Gastroesophageal sphincter (tissue), 4 donors: Measurements from ENCODE around the gene GLDN. TPM values are rescaled to one million over a fixed set of nuclear protein-coding genes. Genes with fewer than 3 reads are reported as not detected.

Experiments
- ATAC-seq: fragments of 150-250 bp; one replicate; pipeline ENCODE4 v1.9.1; 2016; ENCODE audit warnings: mild to moderate bottlenecking, moderate library complexity
- H3K27ac ChIP-seq, 4 donors: fragments of 200-600 bp; sonication (generic) in 3 of 4; 1 replicate in 3 of 4; 2 replicates in 1 of 4; pipeline ENCODE4 v1.5.1; 2016 to 2019
- H3K27me3 ChIP-seq: fragments of 200-600 bp; sonication (generic); one replicate; pipeline ENCODE4 v1.5.1; 2019
- H3K36me3 ChIP-seq, 2 donors: fragments of 200-600 bp; sonication (generic); one replicate each; pipeline ENCODE4 v1.5.1; 2019; ENCODE audit warnings: control low read depth in 1 of 2
- H3K4me1 ChIP-seq, 3 donors: fragments of 200-600 bp; sonication (generic); 1 replicate in 2 of 3; 2 replicates in 1 of 3; pipeline ENCODE4 v1.5.1; 2016 to 2019; ENCODE audit warnings: control low read depth in 2 of 3
- H3K4me3 ChIP-seq, 2 donors: fragments of 200-600 bp; sonication (generic); one replicate each; pipeline ENCODE4 v1.5.1; 2019; ENCODE audit warnings: mild to moderate bottlenecking in 1 of 2, moderate library complexity in 1 of 2
- H3K9me3 ChIP-seq, 3 donors: fragments of 200-600 bp; sonication (generic); one replicate each; pipeline ENCODE4 v1.5.1; 2017 to 2019; ENCODE audit warnings: control low read depth in 2 of 3
- EP300 ChIP-seq: sonication (generic); formaldehyde crosslinking; IDR thresholded peaks from one replicate; pipeline ENCODE4 v1.6.1; 2017; ENCODE audit warnings: antibody characterized with exemption, mild to moderate bottlenecking
- POLR2A ChIP-seq, 2 donors: fragments of 450-650 bp; IDR thresholded peaks; one replicate each; pipeline ENCODE4 v1.6.1; 2017; ENCODE audit warnings: antibody characterized with exemption in 2 of 2, mild to moderate bottlenecking in 2 of 2, moderate library complexity in 1 of 2
- POLR2AphosphoS5 ChIP-seq: sonication (generic); formaldehyde crosslinking; IDR thresholded peaks from one replicate; pipeline ENCODE4 v1.6.1; 2017; ENCODE audit warnings: antibody characterized with exemption
- WGBS, 2 donors: methylation state at CpG; one replicate each; pipeline ENCODE4 v1.1.5; 2018; ENCODE audit warnings: low coverage in 1 of 2; 5-methylcytosine and 5-hydroxymethylcytosine counted together
- total RNA-seq, 4 donors: library from RNA; depleted of rRNA; stranded (reverse); fragments of >200 nt; gene quantifications; one replicate each; pipeline ENCODE4 v1.1.0, GENCODE V29; 2016
- TF ChIP-seq, protein P1 (sequence below), 4 experiments: fragments of 200-600 bp in 2 of 4; fragments of 450-650 bp in 2 of 4; sonication (generic) in 1 of 4; IDR thresholded peaks; one replicate each; pipeline ENCODE4 v1.5.1; 2017 to 2019; ENCODE audit warnings: antibody characterized with exemption in 4 of 4, mild to moderate bottlenecking in 2 of 4, moderate library complexity in 2 of 4

Gene GLDN
- total RNA-seq, 4 donors from 2014 or later = 3.7 to 19.6 (median 4.4) TPM

DNA sequence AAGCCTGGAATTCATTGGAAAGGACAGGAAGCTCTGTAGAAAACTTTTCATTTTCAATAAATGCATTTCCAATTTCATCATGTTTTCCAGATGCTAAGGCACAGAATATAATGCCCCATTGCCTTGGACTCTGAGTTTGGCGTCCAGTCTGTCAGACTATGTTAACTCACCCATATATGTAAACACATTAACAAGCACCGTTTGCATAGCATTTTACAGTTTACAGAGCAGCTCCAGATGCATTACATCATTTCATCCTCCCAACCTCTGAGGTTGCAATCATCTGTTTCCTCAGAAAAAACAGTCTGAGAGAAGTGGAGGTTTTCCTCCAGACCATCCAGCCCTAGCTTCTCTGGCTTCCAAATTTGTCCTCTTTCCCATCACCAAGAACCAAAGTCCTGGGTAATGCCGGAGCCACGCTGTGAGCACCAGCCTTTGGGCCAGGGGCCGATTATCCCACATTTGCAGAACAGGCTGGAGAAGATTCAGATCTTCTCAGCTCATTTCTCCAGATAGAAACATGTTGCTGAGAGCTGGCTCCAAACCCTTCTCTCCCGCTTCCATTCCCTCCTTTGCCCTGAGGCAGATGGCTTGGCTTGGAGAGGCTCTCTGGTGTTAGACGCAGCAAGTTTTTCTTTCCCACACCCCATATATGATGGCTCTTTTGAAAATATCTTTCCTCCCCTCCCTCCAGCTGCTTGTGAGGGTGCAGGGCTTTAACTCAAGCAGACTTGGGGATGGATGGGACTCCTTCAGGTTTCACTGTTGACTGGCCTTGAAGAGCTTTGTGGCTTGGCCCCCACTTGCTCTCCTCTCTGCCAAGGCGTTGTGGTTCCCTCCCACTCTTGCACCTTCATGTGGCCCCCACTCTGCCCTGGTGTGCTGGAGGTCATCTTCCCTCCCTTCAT, 29.0 kb upstream of the GLDN start:
- no peaks in the 10 kb centered on the region for H3K27me3 ChIP-seq
- no peaks in the 10 kb centered on the region for H3K9me3 ChIP-seq
- no peak for ATAC-seq
- no peaks in the 10 kb centered on the region for H3K36me3 ChIP-seq
- WGBS, 2 donors = 37 to 64% methylated on average over 4 to 8 of the region's 8 CpGs
- H3K4me3 ChIP-seq = no peak overlapping the region
- H3K27ac ChIP-seq = no peak overlapping the region
- peaks cover 0 to 6% (median 0%) of the 10 kb centered on the region in 3 donors for H3K4me1 ChIP-seq
- TF ChIP-seq, protein P1, sequence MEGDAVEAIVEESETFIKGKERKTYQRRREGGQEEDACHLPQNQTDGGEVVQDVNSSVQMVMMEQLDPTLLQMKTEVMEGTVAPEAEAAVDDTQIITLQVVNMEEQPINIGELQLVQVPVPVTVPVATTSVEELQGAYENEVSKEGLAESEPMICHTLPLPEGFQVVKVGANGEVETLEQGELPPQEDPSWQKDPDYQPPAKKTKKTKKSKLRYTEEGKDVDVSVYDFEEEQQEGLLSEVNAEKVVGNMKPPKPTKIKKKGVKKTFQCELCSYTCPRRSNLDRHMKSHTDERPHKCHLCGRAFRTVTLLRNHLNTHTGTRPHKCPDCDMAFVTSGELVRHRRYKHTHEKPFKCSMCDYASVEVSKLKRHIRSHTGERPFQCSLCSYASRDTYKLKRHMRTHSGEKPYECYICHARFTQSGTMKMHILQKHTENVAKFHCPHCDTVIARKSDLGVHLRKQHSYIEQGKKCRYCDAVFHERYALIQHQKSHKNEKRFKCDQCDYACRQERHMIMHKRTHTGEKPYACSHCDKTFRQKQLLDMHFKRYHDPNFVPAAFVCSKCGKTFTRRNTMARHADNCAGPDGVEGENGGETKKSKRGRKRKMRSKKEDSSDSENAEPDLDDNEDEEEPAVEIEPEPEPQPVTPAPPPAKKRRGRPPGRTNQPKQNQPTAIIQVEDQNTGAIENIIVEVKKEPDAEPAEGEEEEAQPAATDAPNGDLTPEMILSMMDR (IDR thresholded peaks at IDR 0.05) = no peak
- TF ChIP-seq POLR2A (IDR thresholded peaks at IDR 0.05) (no peak), EP300 (no peak), POLR2AphosphoS5 (no peak)

DNA sequence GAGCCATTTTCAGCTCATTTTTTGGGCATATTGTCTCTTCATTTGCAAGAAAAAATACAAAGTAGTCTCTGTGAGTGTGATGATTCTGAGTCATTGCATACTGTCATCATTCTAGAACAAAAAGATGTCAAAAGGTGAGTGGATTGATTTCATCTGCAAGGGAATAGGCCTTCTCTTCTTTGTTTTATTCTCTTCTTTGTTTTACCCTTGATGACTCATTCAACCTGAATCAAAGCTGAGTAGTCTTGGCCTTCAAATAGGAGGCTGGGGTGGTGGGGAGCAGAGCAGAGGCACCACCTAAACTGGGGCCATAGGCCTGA, 28.4 kb upstream of the GLDN start:
- H3K9me3 ChIP-seq = no peaks in the 10 kb centered on the region
- peaks cover 0 to 4% (median 0%) of the 10 kb centered on the region in 3 donors for H3K4me1 ChIP-seq
- no peak for ATAC-seq
- H3K27ac ChIP-seq = no peak overlapping the region
- no peaks in the 10 kb centered on the region for H3K27me3 ChIP-seq
- TF ChIP-seq EP300 (no peak), POLR2AphosphoS5 (no peak), POLR2A (IDR thresholded peaks at IDR 0.05) (no peak)
- TF ChIP-seq, protein P1 (IDR thresholded peaks at IDR 0.05) = no peak
- H3K36me3 ChIP-seq = no peaks in the 10 kb centered on the region
- no peak overlapping the region for H3K4me3 ChIP-seq

DNA sequence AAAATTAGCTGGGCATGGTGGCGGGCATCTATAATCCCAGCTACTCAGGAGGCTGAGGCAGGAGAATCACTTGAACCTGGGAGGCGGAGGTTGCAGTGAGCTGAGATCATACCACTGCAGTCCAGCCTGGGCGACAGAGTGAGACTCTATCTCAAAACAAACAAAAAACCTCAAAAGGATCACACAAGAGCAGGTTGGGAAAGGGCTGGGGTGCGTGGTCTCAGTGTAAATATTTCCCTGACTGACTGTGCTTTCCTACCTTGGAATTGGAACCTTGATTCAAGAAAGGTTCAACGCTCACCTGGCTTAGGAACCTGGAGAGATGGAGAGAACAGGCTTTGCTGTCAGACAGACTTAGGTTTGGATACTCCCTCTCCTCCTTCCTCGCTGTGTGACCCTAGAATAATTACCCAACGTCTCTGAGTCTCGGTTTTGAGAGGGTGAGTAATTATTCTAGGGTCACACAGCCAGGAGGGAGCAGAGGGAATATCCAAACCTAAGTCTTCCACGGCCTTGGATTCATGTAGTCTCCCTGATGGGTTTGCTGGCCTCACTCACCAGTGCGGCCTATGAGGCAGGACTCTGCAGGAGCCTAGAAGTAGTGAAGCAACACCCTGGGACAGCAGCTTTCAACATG, 27.7 kb upstream of the GLDN start:
- no peaks in the 10 kb centered on the region for H3K36me3 ChIP-seq
- H3K4me3 ChIP-seq = no peak overlapping the region
- H3K27ac ChIP-seq = no peak overlapping the region
- no peaks in the 10 kb centered on the region for H3K27me3 ChIP-seq
- 89 to 100% methylated on average over 1 to 3 of the region's 10 CpGs for WGBS, 2 donors
- H3K4me1 ChIP-seq = peaks cover 0 to 4% (median 0%) of the 10 kb centered on the region in 3 donors
- no peak for ATAC-seq
- no peaks in the 10 kb centered on the region for H3K9me3 ChIP-seq
- TF ChIP-seq POLR2A (IDR thresholded peaks at IDR 0.05) (no peak), POLR2AphosphoS5 (no peak), EP300 (no peak)
- TF ChIP-seq, protein P1 (IDR thresholded peaks at IDR 0.05) = no peak

DNA sequence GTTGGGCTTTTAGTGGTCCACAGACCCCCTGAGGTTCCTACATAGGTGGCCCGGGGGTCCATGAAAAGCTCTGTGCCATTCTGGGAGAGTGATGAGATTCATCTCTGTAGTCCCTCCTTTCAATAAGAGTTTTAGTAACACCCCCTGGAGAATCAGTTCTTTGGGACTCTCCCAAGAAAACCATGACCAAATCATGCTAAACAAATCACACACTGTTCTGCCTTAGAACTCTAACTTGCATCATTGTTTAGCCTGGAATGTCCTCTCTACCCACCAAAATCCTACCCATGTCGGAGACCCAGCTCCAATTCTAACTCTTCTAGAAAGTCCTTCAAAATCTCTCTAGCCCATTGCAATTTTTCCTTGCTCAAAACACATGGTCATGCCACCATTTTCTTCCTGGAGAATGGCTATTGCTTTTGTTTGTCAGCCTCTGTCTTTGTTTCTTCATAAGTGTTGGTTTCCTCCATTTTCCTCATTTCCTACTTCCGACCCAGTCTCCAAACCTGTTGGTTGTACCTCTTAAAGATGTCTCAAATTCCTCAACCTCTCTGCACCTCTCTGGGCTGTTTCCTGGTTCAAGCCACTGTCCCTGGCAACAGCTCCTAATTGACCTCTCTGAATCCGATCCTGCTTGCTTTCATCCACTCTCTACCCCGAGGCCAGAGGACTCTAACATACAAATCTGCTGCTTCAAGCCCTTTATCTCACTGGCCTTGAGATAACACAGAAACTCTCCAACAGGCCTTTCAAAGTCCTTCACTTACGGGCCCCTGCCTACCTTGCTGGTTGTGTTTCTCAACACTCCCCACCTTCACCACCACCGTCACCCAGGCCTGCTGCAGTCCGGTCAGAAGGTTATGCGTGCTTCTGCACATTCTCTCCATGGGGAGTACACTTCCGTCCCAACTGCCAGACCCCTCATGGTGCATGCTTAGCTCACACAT, 26.8 kb upstream of the GLDN start:
- Histone ChIP-seq H3K27ac (no peak overlapping the region), H3K9me3 (no peaks in the 10 kb centered on the region)

More for the DNA sequence above, 26.8 kb upstream of the GLDN start:
- Histone ChIP-seq H3K36me3 (no peaks in the 10 kb centered on the region), H3K4me3 (no peak overlapping the region), H3K4me1 (peaks cover 0 to 4% (median 0%) of the 10 kb centered on the region in 3 donors), H3K27me3 (no peaks in the 10 kb centered on the region)
- 76 to 78% methylated on average over 6 to 8 of the region's 10 CpGs for WGBS, 2 donors
- TF ChIP-seq, protein P1 (IDR thresholded peaks at IDR 0.05) = no peak
- TF ChIP-seq POLR2AphosphoS5 (no peak), POLR2A (IDR thresholded peaks at IDR 0.05) (no peak), EP300 (no peak)
- no peak for ATAC-seq
